ENCODE data around the gene MORF4L1. TPM values are rescaled to one million over a fixed set of nuclear protein-coding genes. Genes with fewer than 3 reads are reported as not detected.
A peak's percentile ranks its signal among the peaks of the same experiment; 100 is the strongest.

MORF4L1 gene
- total RNA-seq, 2 donors from 2014 or later, result 94.2 to 152 TPM

DNA sequence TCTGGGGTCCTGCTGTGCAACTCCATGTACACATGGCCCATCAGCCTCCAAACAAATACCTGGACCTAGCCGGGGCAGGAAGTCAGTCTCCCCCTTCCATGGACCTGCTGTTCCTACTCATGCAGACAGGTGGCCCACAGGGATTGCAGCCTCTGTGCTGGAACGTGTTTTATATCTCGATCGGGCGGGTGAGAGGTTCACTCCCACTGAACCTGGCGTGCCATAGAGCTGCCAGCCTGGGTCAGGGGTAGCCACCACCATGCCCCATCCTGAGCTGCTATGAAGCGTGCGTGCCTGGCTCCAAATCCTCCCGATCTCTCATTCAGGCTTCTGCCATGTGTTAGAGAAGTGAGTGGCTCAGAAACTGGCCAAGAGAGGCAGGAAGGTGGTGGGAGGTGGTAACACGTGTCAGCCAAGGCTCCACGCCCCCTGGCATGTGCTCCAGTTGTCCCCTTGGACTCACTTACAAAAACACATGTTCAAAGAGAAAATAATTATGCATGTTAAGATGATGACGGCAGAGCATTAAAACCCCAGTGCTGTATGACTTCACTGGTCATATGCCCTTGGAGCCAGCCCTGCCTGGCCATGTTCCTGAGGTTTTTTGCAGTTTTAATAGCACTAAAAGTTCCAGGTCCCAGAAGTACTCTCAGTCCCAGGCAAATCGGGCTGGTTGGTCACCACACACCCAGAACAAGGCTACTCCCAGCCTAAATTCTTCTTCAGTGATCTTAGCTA is 41.5 kb downstream of the MORF4L1 start:
- H3K4me3 ChIP-seq, result no peak overlapping the region
- H3K27ac ChIP-seq, result peak overlapping the region in 2 of 4 donors; percentile 33 to 41
- peaks cover 0 to 2% of the 10 kb centered on the region in 2 donors for H3K36me3 ChIP-seq (replicated peaks in 1 of 2; ENCODE audit: insufficient read depth in 1 of 2, low read depth in 2 of 2)
- H3K27me3 ChIP-seq, result no peaks in the 10 kb centered on the region
- 70 to 78% methylated on average over 11 to 13 of the region's 13 CpGs for WGBS, 2 donors
- H3K4me1 ChIP-seq, result peaks cover 18% of the 10 kb centered on the region
- intact Hi-C loops (cut with DNase I), result no loop called here
- no peaks in the 10 kb centered on the region for H3K9me3 ChIP-seq
- ATAC-seq, result peak; percentile 57
- DNase-seq, result peak in 2 of 4 donors; percentile 32 to 39
- TF ChIP-seq, protein P1, sequence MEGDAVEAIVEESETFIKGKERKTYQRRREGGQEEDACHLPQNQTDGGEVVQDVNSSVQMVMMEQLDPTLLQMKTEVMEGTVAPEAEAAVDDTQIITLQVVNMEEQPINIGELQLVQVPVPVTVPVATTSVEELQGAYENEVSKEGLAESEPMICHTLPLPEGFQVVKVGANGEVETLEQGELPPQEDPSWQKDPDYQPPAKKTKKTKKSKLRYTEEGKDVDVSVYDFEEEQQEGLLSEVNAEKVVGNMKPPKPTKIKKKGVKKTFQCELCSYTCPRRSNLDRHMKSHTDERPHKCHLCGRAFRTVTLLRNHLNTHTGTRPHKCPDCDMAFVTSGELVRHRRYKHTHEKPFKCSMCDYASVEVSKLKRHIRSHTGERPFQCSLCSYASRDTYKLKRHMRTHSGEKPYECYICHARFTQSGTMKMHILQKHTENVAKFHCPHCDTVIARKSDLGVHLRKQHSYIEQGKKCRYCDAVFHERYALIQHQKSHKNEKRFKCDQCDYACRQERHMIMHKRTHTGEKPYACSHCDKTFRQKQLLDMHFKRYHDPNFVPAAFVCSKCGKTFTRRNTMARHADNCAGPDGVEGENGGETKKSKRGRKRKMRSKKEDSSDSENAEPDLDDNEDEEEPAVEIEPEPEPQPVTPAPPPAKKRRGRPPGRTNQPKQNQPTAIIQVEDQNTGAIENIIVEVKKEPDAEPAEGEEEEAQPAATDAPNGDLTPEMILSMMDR (IDR thresholded peaks at IDR 0.05), result peak in 6 of 7 experiments; percentile 11 to 56 (median 46)
- TF ChIP-seq POLR2A (IDR thresholded peaks at IDR 0.05), result no peak

DNA sequence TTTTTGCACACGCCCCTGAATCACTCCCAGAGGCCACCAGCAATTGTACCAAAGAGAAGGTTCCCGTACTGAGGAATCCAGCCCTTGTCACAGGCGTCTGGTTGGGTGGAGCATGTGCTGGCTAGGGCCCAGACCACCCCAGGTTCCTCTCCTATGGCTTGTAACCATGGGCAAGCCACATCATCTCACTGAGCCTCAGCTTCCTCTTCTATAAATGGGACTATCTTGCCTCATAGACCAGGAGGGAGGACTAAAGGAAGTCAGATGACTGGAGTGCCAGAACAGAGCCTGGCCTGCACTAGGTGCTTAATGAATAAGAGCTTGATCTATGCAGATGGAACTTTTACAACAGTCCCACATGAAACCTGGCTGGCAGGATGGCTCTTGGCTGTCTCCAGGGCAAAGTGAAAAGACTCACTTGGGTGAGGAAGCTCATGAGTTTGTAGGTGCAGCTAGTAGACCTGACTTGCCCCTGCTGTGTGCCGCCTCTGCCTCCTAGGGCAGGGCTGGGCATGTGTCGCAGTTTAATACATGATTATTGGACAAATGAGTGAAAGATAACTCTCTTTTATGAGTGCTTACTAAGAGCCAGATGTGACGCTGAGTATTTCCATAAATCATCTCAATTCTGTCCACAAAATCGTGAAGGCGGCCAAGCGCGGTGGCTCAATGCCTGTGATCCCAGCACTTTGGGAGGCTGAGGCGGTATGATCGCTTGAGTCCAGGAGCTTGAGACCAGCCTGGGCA is 42.8 kb downstream of the MORF4L1 start:
- peak in 2 of 4 donors; percentile 10 to 74 for DNase-seq
- H3K4me3 ChIP-seq, result no peak overlapping the region
- no peaks in the 10 kb centered on the region for H3K27me3 ChIP-seq
- peaks cover 0 to 8% of the 10 kb centered on the region in 2 donors for H3K36me3 ChIP-seq (replicated peaks in 1 of 2; ENCODE audit: insufficient read depth in 1 of 2, low read depth in 2 of 2)
- no peak for TF ChIP-seq POLR2A (IDR thresholded peaks at IDR 0.05)
- TF ChIP-seq, protein P1 (IDR thresholded peaks at IDR 0.05), result no peak
- peaks cover 18% of the 10 kb centered on the region for H3K4me1 ChIP-seq
- no peak for ATAC-seq
- H3K9me3 ChIP-seq, result no peaks in the 10 kb centered on the region
- H3K27ac ChIP-seq, result peak overlapping the region in 2 of 4 donors; percentile 4 to 38
- WGBS, 2 donors, result 79 to 84% methylated on average over 11 to 12 of the region's 12 CpGs
- intact Hi-C loops (cut with DNase I), result no loop called here

DNA sequence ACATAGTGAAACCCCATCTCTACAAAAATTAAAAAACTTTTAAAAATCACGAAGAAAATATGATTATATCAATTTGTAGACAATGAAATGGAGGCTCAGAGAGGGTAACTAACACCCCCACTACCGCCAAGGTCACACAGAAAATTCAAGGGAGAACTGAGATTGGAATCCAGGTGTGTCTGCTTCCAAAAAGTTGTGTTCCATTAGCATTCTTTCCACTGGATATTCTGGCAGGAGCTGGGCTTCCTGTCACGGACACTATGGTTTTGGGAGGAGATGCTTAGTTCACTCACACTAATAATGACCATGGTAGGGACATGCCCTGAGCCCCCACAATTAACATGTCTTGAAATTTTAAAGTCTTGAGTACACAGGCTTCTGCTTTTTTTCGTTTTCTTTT is 43.4 kb downstream of the MORF4L1 start:
- WGBS, 2 donors, result 76 to 78% methylated on average over 4 of the region's 4 CpGs
- intact Hi-C loops (cut with DNase I), result no loop called here
- H3K4me1 ChIP-seq, result peaks cover 18% of the 10 kb centered on the region
- no peak overlapping the region for H3K27ac ChIP-seq
- TF ChIP-seq, protein P1 (IDR thresholded peaks at IDR 0.05), result no peak
- TF ChIP-seq POLR2A (IDR thresholded peaks at IDR 0.05), result no peak
- no peaks in the 10 kb centered on the region for H3K27me3 ChIP-seq
- H3K9me3 ChIP-seq, result no peaks in the 10 kb centered on the region
- peaks cover 0 to 8% of the 10 kb centered on the region in 2 donors for H3K36me3 ChIP-seq (replicated peaks in 1 of 2; ENCODE audit: insufficient read depth in 1 of 2, low read depth in 2 of 2)
- H3K4me3 ChIP-seq, result no peak overlapping the region
- ATAC-seq (no peak), DNase-seq (no peak)

DNA sequence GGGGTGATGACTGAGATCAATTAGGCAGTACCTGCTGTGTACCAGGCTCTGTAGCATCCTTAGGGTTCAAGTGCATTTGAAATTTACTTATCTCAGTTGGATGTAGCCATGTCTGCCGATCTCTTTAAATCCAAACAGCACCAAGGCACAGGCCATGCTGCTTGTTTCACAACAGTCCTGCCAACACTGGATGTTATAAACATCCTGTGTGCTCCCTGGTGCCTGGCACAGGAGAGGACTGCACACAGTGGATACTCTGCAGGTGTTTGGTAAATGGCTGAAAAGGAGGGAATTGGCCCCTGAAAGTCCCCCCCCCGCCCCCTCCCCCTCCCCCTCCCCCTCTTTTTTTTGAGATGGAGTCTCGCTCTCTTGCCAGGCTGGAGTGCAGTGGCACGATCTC is 45.2 kb downstream of the MORF4L1 start:
- ATAC-seq, result no peak
- TF ChIP-seq, protein P1 (IDR thresholded peaks at IDR 0.05), result no peak
- TF ChIP-seq POLR2A (IDR thresholded peaks at IDR 0.05), result no peak
- Histone ChIP-seq H3K36me3 (replicated peaks in 1 of 2; ENCODE audit: insufficient read depth in 1 of 2, low read depth in 2 of 2) (peaks cover 0 to 20% of the 10 kb centered on the region in 2 donors), H3K4me3 (no peak overlapping the region), H3K27ac (no peak overlapping the region), H3K4me1 (peaks cover 12% of the 10 kb centered on the region), H3K27me3 (no peaks in the 10 kb centered on the region), H3K9me3 (no peaks in the 10 kb centered on the region)
- intact Hi-C loops (cut with DNase I), result no loop called here
- 83 to 94% methylated on average over 4 of the region's 4 CpGs for WGBS, 2 donors
- no peak for DNase-seq

Data from body of pancreas (tissue), 4 donors.